DOHH2 (cell line): ENCODE measurements around the gene SRPX.

ENCODE experiments used
- EZH2phosphoT487 ChIP-seq: fragments of 200-600 bp; sonication (generic); IDR thresholded peaks from 2 replicates; pipeline ENCODE4 v1.6.1; 2017; ENCODE audit warnings: borderline replicate concordance, mild to moderate bottlenecking, antibody characterized with exemption, low read length, moderate library complexity, mixed read lengths
- TF ChIP-seq, protein P1 (sequence below): fragments of 200-600 bp; sonication (generic); IDR thresholded peaks from one replicate; pipeline ENCODE4 v1.5.1; 2014; ENCODE audit warnings: antibody characterized with exemption, mild to moderate bottlenecking, low read depth, low read length; ENCODE audit not compliant: poor library complexity, severe bottlenecking

DNA sequence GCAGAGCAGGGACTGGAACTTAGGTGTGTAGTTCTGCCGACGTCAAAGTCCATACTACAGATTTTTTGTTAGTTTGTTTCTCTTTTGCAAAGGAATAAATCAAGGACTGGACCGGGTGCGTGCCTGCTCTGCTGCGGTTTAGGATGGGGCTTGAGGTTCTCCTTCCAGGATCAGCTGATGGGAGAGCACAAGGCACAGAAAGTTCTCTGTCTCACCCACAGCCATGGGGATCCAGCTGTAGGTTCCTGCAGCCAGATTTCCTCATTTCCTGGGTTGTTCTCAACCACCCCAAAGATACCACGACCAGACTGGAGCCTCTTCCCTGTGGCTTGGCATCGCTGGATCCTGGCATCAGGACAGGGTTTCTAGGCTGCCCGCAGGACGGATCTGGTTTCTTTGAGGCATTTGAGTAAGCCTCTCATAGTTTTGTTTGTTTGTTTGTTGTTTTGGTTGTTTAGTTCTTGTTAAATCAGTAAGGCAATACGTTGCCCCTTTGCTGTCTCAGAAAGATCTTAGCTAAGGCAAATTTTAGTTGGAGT, 789 bp upstream of the SRPX start:
- TF ChIP-seq, protein P1, sequence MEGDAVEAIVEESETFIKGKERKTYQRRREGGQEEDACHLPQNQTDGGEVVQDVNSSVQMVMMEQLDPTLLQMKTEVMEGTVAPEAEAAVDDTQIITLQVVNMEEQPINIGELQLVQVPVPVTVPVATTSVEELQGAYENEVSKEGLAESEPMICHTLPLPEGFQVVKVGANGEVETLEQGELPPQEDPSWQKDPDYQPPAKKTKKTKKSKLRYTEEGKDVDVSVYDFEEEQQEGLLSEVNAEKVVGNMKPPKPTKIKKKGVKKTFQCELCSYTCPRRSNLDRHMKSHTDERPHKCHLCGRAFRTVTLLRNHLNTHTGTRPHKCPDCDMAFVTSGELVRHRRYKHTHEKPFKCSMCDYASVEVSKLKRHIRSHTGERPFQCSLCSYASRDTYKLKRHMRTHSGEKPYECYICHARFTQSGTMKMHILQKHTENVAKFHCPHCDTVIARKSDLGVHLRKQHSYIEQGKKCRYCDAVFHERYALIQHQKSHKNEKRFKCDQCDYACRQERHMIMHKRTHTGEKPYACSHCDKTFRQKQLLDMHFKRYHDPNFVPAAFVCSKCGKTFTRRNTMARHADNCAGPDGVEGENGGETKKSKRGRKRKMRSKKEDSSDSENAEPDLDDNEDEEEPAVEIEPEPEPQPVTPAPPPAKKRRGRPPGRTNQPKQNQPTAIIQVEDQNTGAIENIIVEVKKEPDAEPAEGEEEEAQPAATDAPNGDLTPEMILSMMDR = no peak
- TF ChIP-seq EZH2phosphoT487 = no peak
